Left ventricle myocardium inferior (tissue), 1 donor: ENCODE results near the gene HAUS2. TPM values are rescaled to one million over a fixed set of nuclear protein-coding genes. Genes with fewer than 3 reads are reported as not detected.
A peak's percentile ranks its signal among the peaks of the same experiment; 100 is the strongest.
"Not testable (repeated sequence)": the region's sequence is repeated elsewhere in the genome, so short reads cannot be mapped to it uniquely, and the experiment has no call there.

Experiments used
- DNase-seq: peaks from one replicate; pipeline ENCODE4 v3.0.0-alpha.2; 2020
- H3K27ac ChIP-seq: fragments of 200-600 bp; replicated peaks from 2 replicates; pipeline ENCODE4 v1.8.0; 2021
- H3K27me3 ChIP-seq: fragments of 200-600 bp; 2 replicates; pipeline ENCODE4 v1.8.0; 2021; ENCODE audit warnings: low read depth
- H3K36me3 ChIP-seq: fragments of 200-600 bp; 2 replicates; pipeline ENCODE4 v1.8.0; 2021
- H3K4me1 ChIP-seq: fragments of 200-600 bp; 2 replicates; pipeline ENCODE4 v1.8.0; 2021
- H3K4me3 ChIP-seq: fragments of 200-600 bp; 2 replicates; pipeline ENCODE4 v1.8.0; 2021; ENCODE audit warnings: mild to moderate bottlenecking, moderate library complexity
- H3K9me3 ChIP-seq: fragments of 200-600 bp; replicated peaks from 2 replicates; pipeline ENCODE4 v1.8.0; 2021
- intact Hi-C: fragments of 100-400 bp; cut with micrococcal nuclease; formaldehyde crosslinking; loops from one replicate; pipeline ENCODE4 v1.11.0; 2022
- total RNA-seq: library from RNA; stranded (reverse); fragmentation: NEBNext Ultra II Directional; extraction: Animal tissue kit (Norgen Biotek cat#: 25700); gene quantifications from one replicate; pipeline ENCODE4 v1.2.1, GENCODE V29; 2021
- TF ChIP-seq, protein P1 (sequence below): fragments of 200-600 bp; IDR thresholded peaks from 2 replicates; pipeline ENCODE4 v1.8.0; 2021; ENCODE audit warnings: antibody characterized with exemption, mild to moderate bottlenecking, borderline replicate concordance
- donor health status: DM: no; HTN: yes; CAD: no; lungs with severe emphysema.

Gene HAUS2
- total RNA-seq, 1 donor from 2014 or later: 9.9 TPM

GRCh38 chr15:42549741-42550392 lies 1.2 kb downstream of the HAUS2 start:
- Histone ChIP-seq H3K4me1 (peaks cover 42% of the 10 kb centered on the region), H3K27ac (peak overlapping the region; percentile 95), H3K9me3 (no peaks in the 10 kb centered on the region), H3K27me3 (no peaks in the 10 kb centered on the region), H3K36me3 (peaks cover 8% of the 10 kb centered on the region), H3K4me3 (peak overlapping the region; percentile 100)
- DNase-seq: no peak
- intact Hi-C loops: loop anchor here (10.0 kb wide), 1 partner anchor 105 kb away; no protein-coding TSS in a partner anchor
- TF ChIP-seq, protein P1, sequence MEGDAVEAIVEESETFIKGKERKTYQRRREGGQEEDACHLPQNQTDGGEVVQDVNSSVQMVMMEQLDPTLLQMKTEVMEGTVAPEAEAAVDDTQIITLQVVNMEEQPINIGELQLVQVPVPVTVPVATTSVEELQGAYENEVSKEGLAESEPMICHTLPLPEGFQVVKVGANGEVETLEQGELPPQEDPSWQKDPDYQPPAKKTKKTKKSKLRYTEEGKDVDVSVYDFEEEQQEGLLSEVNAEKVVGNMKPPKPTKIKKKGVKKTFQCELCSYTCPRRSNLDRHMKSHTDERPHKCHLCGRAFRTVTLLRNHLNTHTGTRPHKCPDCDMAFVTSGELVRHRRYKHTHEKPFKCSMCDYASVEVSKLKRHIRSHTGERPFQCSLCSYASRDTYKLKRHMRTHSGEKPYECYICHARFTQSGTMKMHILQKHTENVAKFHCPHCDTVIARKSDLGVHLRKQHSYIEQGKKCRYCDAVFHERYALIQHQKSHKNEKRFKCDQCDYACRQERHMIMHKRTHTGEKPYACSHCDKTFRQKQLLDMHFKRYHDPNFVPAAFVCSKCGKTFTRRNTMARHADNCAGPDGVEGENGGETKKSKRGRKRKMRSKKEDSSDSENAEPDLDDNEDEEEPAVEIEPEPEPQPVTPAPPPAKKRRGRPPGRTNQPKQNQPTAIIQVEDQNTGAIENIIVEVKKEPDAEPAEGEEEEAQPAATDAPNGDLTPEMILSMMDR: no peak

DNA sequence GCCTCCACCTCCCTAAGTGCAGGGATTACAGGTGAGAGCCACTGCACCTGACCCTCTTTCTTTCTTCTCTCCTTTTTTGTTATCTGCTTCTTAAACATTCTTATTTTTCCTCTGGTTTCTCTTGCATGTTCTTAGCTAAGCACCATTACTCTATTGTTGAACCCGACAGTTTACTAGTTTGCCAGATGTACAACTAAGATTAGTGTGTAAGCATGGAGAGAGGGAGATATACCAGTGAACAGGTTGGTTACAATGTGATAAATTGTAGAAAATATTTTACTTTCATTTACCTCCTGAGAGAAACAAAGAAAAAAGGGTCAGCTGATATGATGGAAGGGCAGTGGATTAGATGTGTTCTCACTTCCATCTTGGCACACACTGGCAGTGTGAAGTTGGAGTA lies 4.9 kb downstream of the HAUS2 start:
- DNase-seq: no peak
- H3K27me3 ChIP-seq: no peaks in the 10 kb centered on the region
- H3K4me1 ChIP-seq: peaks cover 15% of the 10 kb centered on the region
- intact Hi-C loops: no loop called here
- TF ChIP-seq, protein P1: no peak
- no peak overlapping the region for H3K4me3 ChIP-seq
- no peak overlapping the region for H3K27ac ChIP-seq
- H3K9me3 ChIP-seq: no peaks in the 10 kb centered on the region
- H3K36me3 ChIP-seq: peaks cover 6% of the 10 kb centered on the region

DNA sequence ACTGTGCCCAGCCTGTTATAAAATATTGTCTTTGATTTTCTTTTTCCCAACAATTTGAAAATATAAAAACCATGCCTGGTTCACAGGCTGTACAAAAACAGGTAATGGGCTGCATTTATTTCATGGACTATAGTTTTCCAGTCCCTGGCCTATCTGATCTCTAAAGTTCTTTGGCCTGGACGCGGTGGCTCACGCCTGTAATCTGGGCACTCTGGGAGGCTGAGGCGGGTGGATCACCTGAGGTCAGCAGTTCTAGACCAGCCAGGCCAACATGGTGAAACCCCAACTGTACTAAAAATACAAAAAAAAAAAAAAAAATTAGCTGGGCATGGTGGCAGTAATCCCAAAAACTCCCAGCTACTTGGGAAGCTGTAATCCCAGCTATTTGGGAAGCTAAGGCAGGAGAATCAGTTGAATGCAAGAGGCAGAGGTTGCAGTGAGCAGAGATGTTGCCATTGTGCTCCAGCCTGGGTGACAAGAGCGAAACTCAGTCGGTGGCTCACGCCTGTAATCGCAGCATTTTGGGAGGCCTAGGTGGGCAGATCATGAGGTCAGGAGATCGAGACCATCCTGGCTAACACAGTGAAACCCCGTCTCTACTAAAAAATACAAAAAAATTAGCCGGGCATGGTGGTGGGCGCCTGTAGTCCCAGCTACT lies 8.0 kb downstream of the HAUS2 start:
- H3K27ac ChIP-seq, H3K4me3 ChIP-seq, H3K9me3 ChIP-seq, H3K27me3 ChIP-seq, intact Hi-C loops, H3K4me1 ChIP-seq, DNase-seq: not testable (repeated sequence)
- H3K36me3 ChIP-seq: peaks cover 35% of the 10 kb centered on the region

DNA sequence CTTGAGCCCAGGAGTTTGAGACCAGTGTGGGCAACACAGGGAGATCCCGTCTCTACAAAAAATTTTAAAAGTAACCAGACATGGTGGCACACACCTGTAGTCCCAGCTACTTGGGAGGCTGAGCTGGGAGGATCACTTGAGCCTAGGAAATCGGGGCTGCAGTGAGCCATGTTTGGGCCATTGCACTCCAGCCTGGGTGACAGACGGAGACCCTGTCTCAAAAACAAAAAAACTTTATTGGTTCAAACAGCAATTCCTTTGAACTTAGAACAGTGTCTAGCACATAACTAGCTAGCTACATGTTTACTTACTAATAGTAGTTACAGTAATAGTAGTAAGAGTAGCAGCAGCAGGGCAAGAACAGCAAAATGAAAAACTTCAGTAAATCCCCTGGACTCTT lies 10.1 kb downstream of the HAUS2 start:
- Histone ChIP-seq H3K4me1 (no peaks in the 10 kb centered on the region), H3K27me3 (no peaks in the 10 kb centered on the region), H3K9me3 (no peaks in the 10 kb centered on the region), H3K36me3 (peaks cover 54% of the 10 kb centered on the region), H3K4me3 (no peak overlapping the region), H3K27ac (no peak overlapping the region)
- no peak for DNase-seq
- intact Hi-C loops: no loop called here
- TF ChIP-seq, protein P1: no peak

GRCh38 chr15:42575188-42576039 lies 26.8 kb downstream of the HAUS2 start, which contains the start of gene STARD9:
Gene STARD9, plus strand, starts transcription at chr15:42575606. Its CDS starts 110 bp downstream, at chr15:42575716.
- intact Hi-C loops: no loop called here
- Histone ChIP-seq H3K9me3 (no peaks in the 10 kb centered on the region), H3K4me1 (peaks cover 52% of the 10 kb centered on the region), H3K27me3 (no peaks in the 10 kb centered on the region), H3K27ac (peak within 1 kb of the TSS; percentile 96), H3K4me3 (peak within 1 kb of the TSS; percentile 92), H3K36me3 (no peaks in the 10 kb centered on the region)
- TF ChIP-seq, protein P1: no peak
- peak; percentile 99 for DNase-seq
